OCI-LY3 (cell line): ENCODE results near the gene TMEM167A.

Source experiments
- CTCF ChIP-seq: fragments of 200-600, 300-600 bp; sonication (generic); IDR thresholded peaks from 2 replicates; pipeline ENCODE4 v1.5.1; 2014; ENCODE audit warnings: antibody characterized with exemption, low read length, low read depth
- EZH2phosphoT487 ChIP-seq: fragments of 200-600 bp; shearing (Covaris generic); IDR thresholded peaks from 2 replicates; pipeline ENCODE4 v1.6.1; 2018; ENCODE audit warnings: antibody characterized with exemption, mixed run types, low read depth

GRCh38 chr5:83034036-83034435, 43.2 kb downstream of the TMEM167A start:
- TF ChIP-seq CTCF (no peak), EZH2phosphoT487 (no peak)
